ENCODE results near the gene DENND2C.

GRCh38 chr1:114671939-114672275 lies 2.1 kb upstream of the DENND2C start:
- TF ChIP-seq, protein P1, sequence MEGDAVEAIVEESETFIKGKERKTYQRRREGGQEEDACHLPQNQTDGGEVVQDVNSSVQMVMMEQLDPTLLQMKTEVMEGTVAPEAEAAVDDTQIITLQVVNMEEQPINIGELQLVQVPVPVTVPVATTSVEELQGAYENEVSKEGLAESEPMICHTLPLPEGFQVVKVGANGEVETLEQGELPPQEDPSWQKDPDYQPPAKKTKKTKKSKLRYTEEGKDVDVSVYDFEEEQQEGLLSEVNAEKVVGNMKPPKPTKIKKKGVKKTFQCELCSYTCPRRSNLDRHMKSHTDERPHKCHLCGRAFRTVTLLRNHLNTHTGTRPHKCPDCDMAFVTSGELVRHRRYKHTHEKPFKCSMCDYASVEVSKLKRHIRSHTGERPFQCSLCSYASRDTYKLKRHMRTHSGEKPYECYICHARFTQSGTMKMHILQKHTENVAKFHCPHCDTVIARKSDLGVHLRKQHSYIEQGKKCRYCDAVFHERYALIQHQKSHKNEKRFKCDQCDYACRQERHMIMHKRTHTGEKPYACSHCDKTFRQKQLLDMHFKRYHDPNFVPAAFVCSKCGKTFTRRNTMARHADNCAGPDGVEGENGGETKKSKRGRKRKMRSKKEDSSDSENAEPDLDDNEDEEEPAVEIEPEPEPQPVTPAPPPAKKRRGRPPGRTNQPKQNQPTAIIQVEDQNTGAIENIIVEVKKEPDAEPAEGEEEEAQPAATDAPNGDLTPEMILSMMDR (conservative IDR thresholded peaks at IDR 0.05 in 1 of 2, IDR thresholded peaks at IDR 0.05 in 1 of 2; ENCODE audit: extremely low read depth in 1 of 2, insufficient read depth in 1 of 2, low read depth in 1 of 2, low read length in 2 of 2), result no peak
- no peak for TF ChIP-seq EZH2 (IDR thresholded peaks at IDR 0.05; ENCODE audit: borderline replicate concordance, low read length)
